ENCODE data around the gene BTNL9.

DNA sequence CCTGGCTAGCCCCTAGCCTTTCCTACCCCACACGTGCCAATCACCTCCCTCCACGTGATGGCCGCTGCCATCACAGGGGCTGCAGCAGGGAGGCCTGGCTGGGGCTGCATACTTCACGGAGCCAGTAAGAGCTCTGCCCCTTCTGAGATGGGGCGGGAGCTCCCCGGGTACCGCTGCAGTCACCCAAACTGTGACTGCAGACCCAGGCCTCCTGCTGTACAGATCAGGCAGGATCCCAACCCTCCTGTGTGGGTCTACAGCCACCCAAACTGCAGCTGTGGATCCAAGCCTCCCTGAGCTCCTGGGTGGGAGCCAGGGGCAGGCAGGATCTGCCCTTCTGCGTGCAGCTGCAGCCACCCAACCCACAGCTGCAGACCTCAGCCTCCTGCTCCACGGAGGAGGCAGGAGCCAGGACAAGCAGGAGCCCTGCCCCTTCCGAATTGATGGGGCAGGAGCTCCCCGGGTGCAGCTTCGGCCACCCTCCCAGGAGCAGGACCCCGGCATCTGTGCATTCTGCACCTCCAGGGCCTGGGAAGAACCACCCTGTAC lies 3.2 kb upstream of the BTNL9 start:
- TF ChIP-seq, protein P1, sequence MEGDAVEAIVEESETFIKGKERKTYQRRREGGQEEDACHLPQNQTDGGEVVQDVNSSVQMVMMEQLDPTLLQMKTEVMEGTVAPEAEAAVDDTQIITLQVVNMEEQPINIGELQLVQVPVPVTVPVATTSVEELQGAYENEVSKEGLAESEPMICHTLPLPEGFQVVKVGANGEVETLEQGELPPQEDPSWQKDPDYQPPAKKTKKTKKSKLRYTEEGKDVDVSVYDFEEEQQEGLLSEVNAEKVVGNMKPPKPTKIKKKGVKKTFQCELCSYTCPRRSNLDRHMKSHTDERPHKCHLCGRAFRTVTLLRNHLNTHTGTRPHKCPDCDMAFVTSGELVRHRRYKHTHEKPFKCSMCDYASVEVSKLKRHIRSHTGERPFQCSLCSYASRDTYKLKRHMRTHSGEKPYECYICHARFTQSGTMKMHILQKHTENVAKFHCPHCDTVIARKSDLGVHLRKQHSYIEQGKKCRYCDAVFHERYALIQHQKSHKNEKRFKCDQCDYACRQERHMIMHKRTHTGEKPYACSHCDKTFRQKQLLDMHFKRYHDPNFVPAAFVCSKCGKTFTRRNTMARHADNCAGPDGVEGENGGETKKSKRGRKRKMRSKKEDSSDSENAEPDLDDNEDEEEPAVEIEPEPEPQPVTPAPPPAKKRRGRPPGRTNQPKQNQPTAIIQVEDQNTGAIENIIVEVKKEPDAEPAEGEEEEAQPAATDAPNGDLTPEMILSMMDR (IDR thresholded peaks at IDR 0.05; ENCODE audit: low read depth, low read length, poor library complexity, severe bottlenecking) = no peak
- TF ChIP-seq EZH2phosphoT487 (IDR thresholded peaks at IDR 0.05; ENCODE audit: borderline replicate concordance, low read length) = no peak

Measured in DOHH2 (cell line).